Posterior vena cava (tissue), 2 donors: ENCODE measurements around the gene GRM5. TPM values are rescaled to one million over a fixed set of nuclear protein-coding genes. Genes with fewer than 3 reads are reported as not detected.
"Not testable (repeated sequence)": the region's sequence is repeated elsewhere in the genome, so short reads cannot be mapped to it uniquely, and the experiment has no call there.

ENCODE experiments used
- DNase-seq: peaks from one replicate; pipeline ENCODE4 v3.0.0-alpha.2; 2020; ENCODE audit warnings: low spot score
- intact Hi-C, 2 donors: fragments of 100-400 bp; cut with DNase I; formaldehyde crosslinking; loops; one replicate each; pipeline versions ENCODE4 v1.14.1 to v1.14.2; 2022 to 2023
- total RNA-seq, 2 donors: library from RNA; stranded (reverse); fragmentation: NEBNext Ultra II Directional; extraction: Animal tissue kit (Norgen Biotek cat#: 25700); gene quantifications; one replicate each; pipeline ENCODE4 v1.2.1, GENCODE V29; 2021
- donor health status: DM: yes; HTN: yes; CAD: no.
- donor health status: DM: yes; HTN: yes; CAD: no.

Gene GRM5
- total RNA-seq, 2 donors from 2014 or later, result 0.23 to 0.81 TPM

DNA sequence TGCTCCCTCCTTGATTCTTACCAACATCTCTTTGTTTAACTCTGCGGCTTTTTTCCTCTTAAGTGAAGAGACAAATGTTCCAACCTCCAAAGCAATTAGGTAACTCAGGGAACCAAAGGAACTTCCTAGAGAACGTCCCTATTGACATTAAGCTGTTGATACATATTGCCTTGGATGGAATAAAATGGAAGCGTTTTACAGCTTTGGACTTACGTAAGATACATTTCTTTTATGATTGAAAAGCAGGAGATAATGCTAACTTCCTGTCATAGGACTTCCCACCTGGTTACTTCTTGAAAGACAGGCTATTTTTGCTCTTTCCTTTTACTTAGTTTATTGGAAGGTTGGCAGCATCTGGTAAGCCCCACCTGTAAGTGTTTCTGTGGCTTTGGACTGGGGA lies 482.5 kb downstream of the GRM5 start:
- intact Hi-C loops, result loop anchor here in 1 of 2 donors (5.0 kb wide), 1 partner anchor 444 kb away; no protein-coding TSS in a partner anchor
- DNase-seq, result no peak

DNA sequence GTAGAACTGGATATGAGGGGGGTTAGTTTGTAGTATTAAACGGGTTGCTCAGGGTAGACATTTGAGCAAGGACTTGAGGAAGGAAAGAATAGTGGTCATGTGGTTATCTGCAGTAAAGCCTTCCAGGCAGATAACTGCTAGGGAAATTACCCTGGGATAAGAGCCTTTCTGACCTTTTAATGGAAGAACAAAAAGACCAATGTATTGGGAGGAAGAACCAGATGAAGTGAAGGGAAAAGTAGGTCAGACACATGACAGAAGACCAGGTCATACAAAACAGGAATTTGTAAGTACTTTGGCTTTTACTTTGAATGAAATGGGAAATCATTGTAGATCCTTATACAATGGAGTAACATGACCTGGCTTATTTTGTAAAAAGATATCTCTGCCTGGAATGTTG lies 486.3 kb downstream of the GRM5 start:
- intact Hi-C loops, result no loop called here
- no peak for DNase-seq

- intact Hi-C loops, result no loop called here
- DNase-seq, result no peak
Observed at GRCh38 chr11:88576741-88577140, 489.0 kb downstream of the GRM5 start.

GRCh38 chr11:88575916-88576315 lies 489.9 kb downstream of the GRM5 start:
- no peak for DNase-seq
- intact Hi-C loops, result no loop called here

DNA sequence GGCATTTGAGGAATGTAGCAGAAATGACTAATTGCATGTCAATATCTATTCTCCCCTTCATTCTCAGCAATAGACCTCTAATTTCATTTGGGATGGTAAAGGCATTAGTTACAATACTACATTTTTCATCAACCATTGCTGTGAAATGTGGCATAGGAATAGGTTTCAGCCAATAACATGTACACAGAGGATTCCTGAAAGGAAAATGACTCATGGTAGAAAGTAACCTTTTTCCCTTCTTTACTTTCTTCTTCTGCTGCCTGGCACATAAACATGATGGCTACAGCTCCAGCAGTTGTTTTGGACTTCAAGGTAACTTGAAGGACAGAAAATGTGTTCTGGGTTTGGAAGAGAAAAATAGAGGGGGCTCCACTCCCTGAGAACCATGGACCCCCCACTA lies 496.4 kb downstream of the GRM5 start:
- intact Hi-C loops, result no loop called here
- DNase-seq, result no peak

DNA sequence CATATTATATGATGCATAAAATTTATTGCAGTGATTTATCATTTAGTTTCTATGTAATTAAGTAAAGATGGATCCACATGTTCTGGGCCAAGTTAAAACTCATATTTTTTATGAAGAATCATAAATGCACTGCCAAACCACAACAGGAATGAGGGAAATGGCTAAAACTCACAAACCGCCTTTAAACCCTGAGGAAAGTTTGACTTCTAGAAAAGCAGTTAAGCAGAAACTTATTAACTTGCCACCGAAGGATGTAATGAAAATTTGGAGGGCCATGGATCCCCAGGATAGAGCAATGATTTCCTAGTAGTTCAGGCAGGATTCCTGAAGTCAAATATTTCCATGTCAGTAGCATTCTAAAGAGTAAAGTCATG lies 510.0 kb downstream of the GRM5 start:
- intact Hi-C loops, result no loop called here
- no peak for DNase-seq

DNA sequence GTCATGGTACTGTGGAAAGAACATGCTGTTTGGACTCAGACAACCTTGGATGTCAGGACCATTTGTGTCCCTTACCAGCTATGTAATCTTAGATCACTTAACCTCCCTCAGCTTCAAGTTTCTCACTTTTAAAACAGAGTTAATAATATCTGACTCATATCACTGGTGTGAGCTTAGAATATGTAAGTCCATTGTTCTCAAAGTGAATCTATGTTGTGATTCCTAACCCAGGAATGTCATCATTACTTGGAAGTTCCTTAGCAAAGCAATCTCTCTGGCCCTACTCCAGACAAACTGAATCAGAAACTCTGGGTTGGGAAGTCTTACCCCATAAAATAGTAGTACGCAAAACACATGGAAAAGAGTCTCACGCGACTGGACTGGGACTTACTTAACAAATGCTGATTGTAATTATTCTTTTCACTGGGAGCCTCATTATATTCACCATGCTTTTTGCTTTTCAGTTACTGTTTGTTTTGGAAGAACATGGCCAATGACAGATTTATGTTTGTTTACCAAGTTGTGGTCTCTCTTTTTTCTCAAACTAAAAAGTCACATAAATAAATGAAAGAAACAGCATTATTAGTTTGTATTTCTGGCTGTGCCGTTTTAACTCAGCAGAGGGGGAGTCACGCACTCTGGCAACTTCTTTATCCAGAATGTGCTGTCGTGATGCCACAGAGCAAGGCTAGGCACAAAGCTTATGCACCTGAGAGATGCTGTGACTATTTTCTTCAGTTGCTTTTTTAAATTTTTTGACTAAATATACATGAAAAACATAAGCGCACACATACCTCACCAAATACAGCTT lies 510.6 kb downstream of the GRM5 start:
- intact Hi-C loops, result no loop called here
- DNase-seq, result no peak

- DNase-seq, result no peak
- intact Hi-C loops, result no loop called here
Observed at GRCh38 chr11:88553204-88553603, 512.6 kb downstream of the GRM5 start.

DNA sequence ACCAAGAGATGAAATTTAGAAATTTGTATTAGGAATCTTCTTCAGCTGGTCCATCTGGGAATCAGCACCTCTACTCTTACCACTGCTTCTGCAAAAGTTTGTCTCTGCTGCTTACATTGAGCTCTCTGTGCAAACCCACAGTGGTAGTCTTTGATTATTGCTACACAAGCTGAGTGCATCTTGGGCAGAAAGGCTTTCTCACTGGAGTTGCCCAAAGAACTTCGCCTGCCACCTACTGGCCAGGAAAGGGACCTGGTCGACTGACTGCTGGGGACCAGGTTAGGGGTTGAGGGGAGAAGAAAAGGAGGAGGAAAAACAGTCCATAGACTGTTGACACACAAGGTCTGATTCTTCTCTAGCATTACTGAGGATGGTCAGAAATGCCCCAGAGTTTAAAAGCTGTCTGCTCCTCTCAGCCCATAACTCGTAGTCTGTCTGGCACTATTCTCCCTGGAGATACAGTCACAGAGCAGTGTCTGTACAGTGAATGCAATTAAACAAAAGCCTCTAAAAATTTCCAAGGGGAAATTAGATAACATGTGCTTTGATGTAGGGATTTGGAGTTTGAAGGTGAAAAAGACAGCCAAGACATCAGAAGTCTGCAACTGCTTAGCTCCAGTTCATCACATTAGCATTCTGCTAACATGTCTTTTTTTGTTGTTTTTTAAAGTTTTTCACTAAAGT lies 513.3 kb downstream of the GRM5 start:
- intact Hi-C loops, result no loop called here
- DNase-seq, result no peak

- intact Hi-C loops, result no loop called here
- no peak for DNase-seq
Observed at GRCh38 chr11:88544656-88545280, 521.0 kb downstream of the GRM5 start.

GRCh38 chr11:88543902-88544655 lies 521.7 kb downstream of the GRM5 start:
- intact Hi-C loops, result no loop called here
- peak; percentile 93 for DNase-seq

DNA sequence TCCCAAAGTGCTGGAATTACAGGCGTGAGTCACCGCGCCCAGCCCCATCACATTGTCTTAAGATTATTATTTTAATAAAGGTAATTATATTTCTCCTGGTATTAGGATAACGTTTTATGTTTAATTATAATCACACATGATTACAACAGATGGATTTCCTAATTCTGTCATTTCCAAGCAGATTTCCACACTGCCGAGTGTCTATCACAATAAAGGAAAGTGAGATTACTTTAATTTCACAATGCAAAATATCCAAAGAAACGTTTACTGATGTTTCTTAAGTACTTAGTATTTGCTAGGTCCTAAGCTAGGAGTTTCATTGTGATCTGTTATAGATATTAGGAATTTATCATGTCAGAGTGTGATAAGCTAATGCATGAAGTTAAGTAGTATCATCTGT lies 524.8 kb downstream of the GRM5 start:
- no peak for DNase-seq
- intact Hi-C loops, result no loop called here

- DNase-seq, result no peak
- intact Hi-C loops, result no loop called here
Observed at GRCh38 chr11:88538098-88538497, 527.7 kb downstream of the GRM5 start.

DNA sequence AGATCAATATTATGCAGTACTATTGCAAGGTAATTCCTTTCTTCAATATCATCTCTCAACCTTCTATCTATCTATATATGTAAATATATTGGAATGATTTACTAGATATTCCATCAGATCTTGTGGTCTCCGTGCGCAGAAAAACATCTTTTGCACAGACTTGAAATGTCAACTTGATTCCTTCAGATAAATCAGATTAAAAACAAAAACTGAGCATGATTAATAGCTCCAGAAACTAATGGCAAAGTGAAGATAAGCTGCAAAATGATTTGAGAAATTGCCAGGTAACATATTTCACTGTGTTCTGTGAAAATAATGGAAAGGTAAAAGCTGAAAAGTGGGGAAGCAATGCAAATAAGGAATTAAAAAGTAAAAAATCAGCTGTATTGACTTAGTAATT lies 528.2 kb downstream of the GRM5 start:
- DNase-seq, result no peak
- intact Hi-C loops, result no loop called here

GRCh38 chr11:88536616-88537265 lies 529.0 kb downstream of the GRM5 start:
- DNase-seq, result no peak
- intact Hi-C loops, result no loop called here

DNA sequence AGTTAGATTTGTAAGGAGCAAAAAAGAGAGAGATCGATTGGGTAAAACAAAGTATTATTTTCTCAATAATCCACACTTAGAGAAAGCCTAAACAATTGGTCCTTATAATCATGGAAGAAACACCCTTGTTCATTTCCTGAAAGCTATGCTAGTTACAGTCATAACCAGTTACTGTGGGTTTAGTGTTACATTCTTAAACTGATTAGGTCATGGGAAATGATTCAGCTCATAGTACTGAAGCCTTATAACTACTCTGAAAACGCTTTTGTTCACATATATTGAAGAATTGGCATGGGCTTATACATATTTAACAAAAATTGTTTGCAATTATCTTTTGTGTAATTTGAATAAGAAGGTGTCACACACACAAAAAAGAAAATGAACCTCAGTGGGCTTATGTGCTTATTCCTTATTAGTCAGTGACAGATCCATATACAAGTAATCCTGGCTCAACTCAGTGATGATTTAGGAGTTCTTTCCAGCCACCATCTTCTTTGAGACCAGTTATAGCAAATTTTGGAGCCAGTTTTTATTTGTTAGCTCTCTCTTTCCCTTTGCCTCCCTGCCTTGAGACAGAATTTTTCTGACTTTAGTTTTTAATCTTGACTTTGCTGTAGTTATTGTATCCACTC lies 529.8 kb downstream of the GRM5 start:
- intact Hi-C loops, result no loop called here
- DNase-seq, result no peak

DNA sequence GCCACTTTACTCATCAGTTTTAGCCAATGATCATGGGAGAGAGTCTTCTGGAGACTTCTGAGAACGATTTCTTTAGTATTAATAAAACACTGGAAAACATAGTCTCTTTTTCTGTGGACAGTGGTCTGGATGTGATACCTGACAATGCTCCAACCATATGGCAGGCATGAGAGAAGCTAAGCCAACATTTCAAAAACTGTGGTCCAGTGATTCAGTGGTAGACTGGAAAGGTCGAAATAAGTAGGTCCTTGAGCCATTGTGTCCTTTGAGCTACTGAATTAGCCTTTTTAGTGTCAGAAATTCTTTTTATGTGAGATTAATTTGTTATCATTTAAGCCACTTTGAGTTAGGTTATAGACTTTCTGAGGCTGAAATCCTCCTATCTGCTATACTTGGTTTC lies 530.5 kb downstream of the GRM5 start:
- no peak for DNase-seq
- intact Hi-C loops, result no loop called here

GRCh38 chr11:88534706-88535105 lies 531.1 kb downstream of the GRM5 start:
- intact Hi-C loops, DNase-seq: not testable (repeated sequence)

- intact Hi-C loops, result no loop called here
- DNase-seq, result no peak
Observed at GRCh38 chr11:88534185-88534584, 531.6 kb downstream of the GRM5 start.
